Breast epithelium (tissue), 3 donors: ENCODE data around the gene YIPF6.

Source experiments
- CTCF ChIP-seq, 3 donors: fragments of 450-650 bp; IDR thresholded peaks; one replicate each; pipeline ENCODE4 v1.5.1; 2016 to 2017; ENCODE audit warnings: antibody characterized with exemption in 3 of 3, mild to moderate bottlenecking in 3 of 3, moderate library complexity in 3 of 3
- POLR2A ChIP-seq: fragments of 450-650 bp; IDR thresholded peaks from one replicate; pipeline ENCODE4 v1.6.1; 2016; ENCODE audit warnings: antibody characterized with exemption, mild to moderate bottlenecking, moderate library complexity
- POLR2AphosphoS5 ChIP-seq, 3 donors: sonication (generic); formaldehyde crosslinking; IDR thresholded peaks; one replicate each; pipeline ENCODE4 v1.6.1; 2017; ENCODE audit warnings: antibody characterized with exemption in 3 of 3

- TF ChIP-seq CTCF (IDR thresholded peaks at IDR 0.05) (no peak), POLR2AphosphoS5 (IDR thresholded peaks at IDR 0.05) (no peak), POLR2A (no peak)
Measured at GRCh38 chrX:68461093-68461492, 37.8 kb upstream of the YIPF6 start.
